ENCODE results near the gene CCNL2. TPM values are rescaled to one million over a fixed set of nuclear protein-coding genes. Genes with fewer than 3 reads are reported as not detected.

CCNL2 gene
- total and polyA plus RNA-seq, 2 of the 13 experiments (the other 11 are each of a cell fraction or from before 2014, with no cell fraction given): 105 to 340 TPM

DNA sequence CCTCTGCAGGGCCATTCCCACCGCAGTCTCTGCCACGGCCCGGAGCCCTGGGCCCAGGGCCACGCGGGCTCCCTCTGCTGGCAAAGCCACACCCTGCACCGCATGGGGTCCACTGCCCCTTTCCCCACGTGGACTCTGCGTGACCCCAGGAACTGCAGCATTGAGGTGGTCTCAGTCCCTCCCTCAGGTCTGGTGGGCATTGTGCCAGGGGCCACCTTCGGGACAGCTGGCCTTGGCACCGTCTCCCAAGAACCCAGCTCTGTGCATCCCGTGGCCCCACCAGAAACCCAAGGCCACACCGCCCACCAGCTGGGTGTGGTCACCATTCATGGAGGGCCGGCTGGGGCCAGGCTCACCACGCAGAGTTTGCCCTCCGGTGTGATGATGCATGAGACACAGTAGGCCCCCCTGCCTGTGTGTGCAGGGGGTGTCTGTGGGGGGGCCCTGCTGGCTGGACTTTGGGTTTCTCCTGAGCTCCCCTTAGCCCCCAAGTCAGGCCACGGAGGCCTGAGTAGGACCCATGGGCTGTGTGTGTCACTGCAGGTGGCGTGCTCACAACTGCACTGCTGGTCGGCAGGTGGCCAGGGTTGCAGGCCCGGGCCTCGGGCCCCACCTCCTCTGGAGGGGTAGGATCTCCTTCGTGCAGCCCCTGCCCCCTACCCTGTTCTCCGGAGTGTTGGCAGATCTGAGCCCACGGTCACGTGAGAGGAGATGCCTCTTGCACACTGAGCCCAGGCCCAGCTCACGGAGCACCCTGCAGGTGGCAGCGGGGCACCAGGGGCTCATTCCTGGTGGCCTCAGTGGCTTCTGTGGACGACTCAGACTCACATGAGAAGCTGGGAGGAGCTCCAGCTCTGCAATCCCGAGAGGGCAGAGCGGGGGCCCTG, 42.1 kb upstream of the CCNL2 start (continued):
- TF ChIP-seq NAIF1 (CRISPR knock-in tag; IDR thresholded peaks at IDR 0.05; ENCODE audit: borderline replicate concordance) (no peak), PAX8 (CRISPR knock-in tag; IDR thresholded peaks at IDR 0.05; ENCODE audit: borderline replicate concordance) (no peak; the same call in 1 of the 2 replicates), ZNF678 (CRISPR knock-in tag; IDR thresholded peaks at IDR 0.05) (no peak), RARG (CRISPR knock-in tag; IDR thresholded peaks at IDR 0.05; ENCODE audit: low read depth) (no peak), ZNF550 (CRISPR knock-in tag; IDR thresholded peaks at IDR 0.05; ENCODE audit: borderline replicate concordance) (no peak), ZNF737 (CRISPR knock-in tag; IDR thresholded peaks at IDR 0.05; ENCODE audit: borderline replicate concordance) (no peak), MIER3 (CRISPR knock-in tag; IDR thresholded peaks at IDR 0.05; ENCODE audit: borderline replicate concordance) (no peak), JUN (CRISPR knock-in tag; IDR thresholded peaks at IDR 0.05) (no peak), KMT2A (CRISPR knock-in tag; IDR thresholded peaks at IDR 0.05) (no peak)
- TF ChIP-seq, protein P1, sequence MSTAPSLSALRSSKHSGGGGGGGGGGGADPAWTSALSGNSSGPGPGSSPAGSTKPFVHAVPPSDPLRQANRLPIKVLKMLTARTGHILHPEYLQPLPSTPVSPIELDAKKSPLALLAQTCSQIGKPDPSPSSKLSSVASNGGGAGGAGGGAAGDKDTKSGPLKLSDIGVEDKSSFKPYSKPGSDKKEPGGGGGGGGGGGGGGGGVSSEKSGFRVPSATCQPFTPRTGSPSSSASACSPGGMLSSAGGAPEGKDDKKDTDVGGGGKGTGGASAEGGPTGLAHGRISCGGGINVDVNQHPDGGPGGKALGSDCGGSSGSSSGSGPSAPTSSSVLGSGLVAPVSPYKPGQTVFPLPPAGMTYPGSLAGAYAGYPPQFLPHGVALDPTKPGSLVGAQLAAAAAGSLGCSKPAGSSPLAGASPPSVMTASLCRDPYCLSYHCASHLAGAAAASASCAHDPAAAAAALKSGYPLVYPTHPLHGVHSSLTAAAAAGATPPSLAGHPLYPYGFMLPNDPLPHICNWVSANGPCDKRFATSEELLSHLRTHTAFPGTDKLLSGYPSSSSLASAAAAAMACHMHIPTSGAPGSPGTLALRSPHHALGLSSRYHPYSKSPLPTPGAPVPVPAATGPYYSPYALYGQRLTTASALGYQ (CRISPR knock-in tag; IDR thresholded peaks at IDR 0.05): no peak
- TF ChIP-seq, protein P2, sequence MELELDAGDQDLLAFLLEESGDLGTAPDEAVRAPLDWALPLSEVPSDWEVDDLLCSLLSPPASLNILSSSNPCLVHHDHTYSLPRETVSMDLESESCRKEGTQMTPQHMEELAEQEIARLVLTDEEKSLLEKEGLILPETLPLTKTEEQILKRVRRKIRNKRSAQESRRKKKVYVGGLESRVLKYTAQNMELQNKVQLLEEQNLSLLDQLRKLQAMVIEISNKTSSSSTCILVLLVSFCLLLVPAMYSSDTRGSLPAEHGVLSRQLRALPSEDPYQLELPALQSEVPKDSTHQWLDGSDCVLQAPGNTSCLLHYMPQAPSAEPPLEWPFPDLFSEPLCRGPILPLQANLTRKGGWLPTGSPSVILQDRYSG (CRISPR knock-in tag; IDR thresholded peaks at IDR 0.05): no peak
- TF ChIP-seq, protein P3, sequence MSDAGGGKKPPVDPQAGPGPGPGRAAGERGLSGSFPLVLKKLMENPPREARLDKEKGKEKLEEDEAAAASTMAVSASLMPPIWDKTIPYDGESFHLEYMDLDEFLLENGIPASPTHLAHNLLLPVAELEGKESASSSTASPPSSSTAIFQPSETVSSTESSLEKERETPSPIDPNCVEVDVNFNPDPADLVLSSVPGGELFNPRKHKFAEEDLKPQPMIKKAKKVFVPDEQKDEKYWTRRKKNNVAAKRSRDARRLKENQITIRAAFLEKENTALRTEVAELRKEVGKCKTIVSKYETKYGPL (CRISPR knock-in tag; IDR thresholded peaks at IDR 0.05): no peak
- TF ChIP-seq, protein P4, sequence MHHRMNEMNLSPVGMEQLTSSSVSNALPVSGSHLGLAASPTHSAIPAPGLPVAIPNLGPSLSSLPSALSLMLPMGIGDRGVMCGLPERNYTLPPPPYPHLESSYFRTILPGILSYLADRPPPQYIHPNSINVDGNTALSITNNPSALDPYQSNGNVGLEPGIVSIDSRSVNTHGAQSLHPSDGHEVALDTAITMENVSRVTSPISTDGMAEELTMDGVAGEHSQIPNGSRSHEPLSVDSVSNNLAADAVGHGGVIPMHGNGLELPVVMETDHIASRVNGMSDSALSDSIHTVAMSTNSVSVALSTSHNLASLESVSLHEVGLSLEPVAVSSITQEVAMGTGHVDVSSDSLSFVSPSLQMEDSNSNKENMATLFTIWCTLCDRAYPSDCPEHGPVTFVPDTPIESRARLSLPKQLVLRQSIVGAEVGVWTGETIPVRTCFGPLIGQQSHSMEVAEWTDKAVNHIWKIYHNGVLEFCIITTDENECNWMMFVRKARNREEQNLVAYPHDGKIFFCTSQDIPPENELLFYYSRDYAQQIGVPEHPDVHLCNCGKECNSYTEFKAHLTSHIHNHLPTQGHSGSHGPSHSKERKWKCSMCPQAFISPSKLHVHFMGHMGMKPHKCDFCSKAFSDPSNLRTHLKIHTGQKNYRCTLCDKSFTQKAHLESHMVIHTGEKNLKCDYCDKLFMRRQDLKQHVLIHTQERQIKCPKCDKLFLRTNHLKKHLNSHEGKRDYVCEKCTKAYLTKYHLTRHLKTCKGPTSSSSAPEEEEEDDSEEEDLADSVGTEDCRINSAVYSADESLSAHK (CRISPR knock-in tag; IDR thresholded peaks at IDR 0.05; ENCODE audit: borderline replicate concordance): no peak
- TF ChIP-seq, protein P5, sequence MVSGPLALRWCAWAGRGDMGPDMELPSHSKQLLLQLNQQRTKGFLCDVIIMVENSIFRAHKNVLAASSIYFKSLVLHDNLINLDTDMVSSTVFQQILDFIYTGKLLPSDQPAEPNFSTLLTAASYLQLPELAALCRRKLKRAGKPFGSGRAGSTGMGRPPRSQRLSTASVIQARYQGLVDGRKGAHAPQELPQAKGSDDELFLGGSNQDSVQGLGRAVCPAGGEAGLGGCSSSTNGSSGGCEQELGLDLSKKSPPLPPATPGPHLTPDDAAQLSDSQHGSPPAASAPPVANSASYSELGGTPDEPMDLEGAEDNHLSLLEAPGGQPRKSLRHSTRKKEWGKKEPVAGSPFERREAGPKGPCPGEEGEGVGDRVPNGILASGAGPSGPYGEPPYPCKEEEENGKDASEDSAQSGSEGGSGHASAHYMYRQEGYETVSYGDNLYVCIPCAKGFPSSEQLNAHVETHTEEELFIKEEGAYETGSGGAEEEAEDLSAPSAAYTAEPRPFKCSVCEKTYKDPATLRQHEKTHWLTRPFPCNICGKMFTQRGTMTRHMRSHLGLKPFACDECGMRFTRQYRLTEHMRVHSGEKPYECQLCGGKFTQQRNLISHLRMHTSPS (CRISPR knock-in tag; IDR thresholded peaks at IDR 0.05; ENCODE audit: low read depth): peak; percentile 66
- TF ChIP-seq, protein P6, sequence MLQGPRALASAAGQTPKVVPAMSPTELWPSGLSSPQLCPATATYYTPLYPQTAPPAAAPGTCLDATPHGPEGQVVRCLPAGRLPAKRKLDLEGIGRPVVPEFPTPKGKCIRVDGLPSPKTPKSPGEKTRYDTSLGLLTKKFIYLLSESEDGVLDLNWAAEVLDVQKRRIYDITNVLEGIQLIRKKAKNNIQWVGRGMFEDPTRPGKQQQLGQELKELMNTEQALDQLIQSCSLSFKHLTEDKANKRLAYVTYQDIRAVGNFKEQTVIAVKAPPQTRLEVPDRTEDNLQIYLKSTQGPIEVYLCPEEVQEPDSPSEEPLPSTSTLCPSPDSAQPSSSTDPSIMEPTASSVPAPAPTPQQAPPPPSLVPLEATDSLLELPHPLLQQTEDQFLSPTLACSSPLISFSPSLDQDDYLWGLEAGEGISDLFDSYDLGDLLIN (CRISPR knock-in tag; IDR thresholded peaks at IDR 0.05; ENCODE audit: borderline replicate concordance): no peak
- TF ChIP-seq, protein P7, sequence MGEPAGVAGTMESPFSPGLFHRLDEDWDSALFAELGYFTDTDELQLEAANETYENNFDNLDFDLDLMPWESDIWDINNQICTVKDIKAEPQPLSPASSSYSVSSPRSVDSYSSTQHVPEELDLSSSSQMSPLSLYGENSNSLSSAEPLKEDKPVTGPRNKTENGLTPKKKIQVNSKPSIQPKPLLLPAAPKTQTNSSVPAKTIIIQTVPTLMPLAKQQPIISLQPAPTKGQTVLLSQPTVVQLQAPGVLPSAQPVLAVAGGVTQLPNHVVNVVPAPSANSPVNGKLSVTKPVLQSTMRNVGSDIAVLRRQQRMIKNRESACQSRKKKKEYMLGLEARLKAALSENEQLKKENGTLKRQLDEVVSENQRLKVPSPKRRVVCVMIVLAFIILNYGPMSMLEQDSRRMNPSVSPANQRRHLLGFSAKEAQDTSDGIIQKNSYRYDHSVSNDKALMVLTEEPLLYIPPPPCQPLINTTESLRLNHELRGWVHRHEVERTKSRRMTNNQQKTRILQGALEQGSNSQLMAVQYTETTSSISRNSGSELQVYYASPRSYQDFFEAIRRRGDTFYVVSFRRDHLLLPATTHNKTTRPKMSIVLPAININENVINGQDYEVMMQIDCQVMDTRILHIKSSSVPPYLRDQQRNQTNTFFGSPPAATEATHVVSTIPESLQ (CRISPR knock-in tag; conservative IDR thresholded peaks at IDR 0.05): no peak
